ENCODE data around the gene HEATR5B.
"Not testable (repeated sequence)": the region's sequence is repeated elsewhere in the genome, so short reads cannot be mapped to it uniquely, and the experiment has no call there.

The HEATR5B gene

DNA sequence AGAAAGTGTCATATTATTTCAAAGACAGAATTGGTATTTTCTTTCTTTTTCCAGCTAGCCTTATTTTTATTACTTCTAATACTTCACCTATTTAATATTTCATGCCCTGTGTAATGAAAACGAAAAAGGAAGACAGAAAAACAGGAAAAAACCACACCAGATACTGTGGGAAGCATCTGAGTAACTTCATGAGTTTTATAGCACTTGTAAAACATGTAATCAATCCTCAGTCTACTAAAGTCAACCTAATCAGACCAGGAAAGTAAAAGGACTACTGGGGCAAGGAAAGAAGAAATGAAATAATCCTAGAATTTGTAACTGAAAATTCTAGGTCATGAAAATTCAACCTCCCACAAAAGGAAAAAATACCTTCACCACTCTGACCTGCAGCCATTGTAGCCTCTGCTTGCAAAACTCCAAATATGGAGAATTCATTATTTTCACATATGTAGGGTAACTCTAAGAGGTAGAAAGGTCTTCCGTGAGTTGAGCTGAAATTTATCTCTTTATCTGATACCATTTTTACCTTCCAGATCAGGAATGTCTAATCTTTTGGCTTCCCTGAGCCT is 83.1 kb downstream of the HEATR5B start:
- in situ Hi-C loops (cut with MboI; ENCODE audit: low pct_unique_long_range_greater_than_20kb, low sequenced_read_pairs, unreplicated experiment), result no loop called here
- DNase-seq (ENCODE audit: low spot score), result no peak
- TF ChIP-seq, protein P1, sequence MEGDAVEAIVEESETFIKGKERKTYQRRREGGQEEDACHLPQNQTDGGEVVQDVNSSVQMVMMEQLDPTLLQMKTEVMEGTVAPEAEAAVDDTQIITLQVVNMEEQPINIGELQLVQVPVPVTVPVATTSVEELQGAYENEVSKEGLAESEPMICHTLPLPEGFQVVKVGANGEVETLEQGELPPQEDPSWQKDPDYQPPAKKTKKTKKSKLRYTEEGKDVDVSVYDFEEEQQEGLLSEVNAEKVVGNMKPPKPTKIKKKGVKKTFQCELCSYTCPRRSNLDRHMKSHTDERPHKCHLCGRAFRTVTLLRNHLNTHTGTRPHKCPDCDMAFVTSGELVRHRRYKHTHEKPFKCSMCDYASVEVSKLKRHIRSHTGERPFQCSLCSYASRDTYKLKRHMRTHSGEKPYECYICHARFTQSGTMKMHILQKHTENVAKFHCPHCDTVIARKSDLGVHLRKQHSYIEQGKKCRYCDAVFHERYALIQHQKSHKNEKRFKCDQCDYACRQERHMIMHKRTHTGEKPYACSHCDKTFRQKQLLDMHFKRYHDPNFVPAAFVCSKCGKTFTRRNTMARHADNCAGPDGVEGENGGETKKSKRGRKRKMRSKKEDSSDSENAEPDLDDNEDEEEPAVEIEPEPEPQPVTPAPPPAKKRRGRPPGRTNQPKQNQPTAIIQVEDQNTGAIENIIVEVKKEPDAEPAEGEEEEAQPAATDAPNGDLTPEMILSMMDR (IDR thresholded peaks at IDR 0.05; ENCODE audit: extremely low read depth, insufficient read depth, missing control alignments), result no peak

DNA sequence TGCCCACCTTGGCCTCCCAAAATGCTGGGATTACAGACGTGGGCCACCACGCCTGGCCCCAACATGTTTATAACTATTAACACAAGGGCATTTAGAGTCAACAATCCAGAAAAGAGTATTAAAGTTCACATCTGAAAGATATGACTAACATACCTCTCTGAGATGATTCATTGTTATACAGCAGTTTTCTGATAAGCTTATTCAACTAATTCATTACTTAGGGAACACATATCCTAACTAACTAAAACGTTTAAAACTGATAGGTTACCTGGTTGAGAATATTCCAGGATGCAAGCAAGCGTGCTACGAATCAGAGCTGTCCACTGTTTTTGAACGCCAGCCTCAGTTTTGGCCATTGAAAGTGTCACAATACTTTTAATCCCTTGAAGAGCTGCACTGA is 83.9 kb downstream of the HEATR5B start:
- TF ChIP-seq, protein P1 (IDR thresholded peaks at IDR 0.05; ENCODE audit: extremely low read depth, insufficient read depth, missing control alignments), result no peak
- in situ Hi-C loops (cut with MboI; ENCODE audit: low pct_unique_long_range_greater_than_20kb, low sequenced_read_pairs, unreplicated experiment), result no loop called here
- no peak for DNase-seq (ENCODE audit: low spot score)

DNA sequence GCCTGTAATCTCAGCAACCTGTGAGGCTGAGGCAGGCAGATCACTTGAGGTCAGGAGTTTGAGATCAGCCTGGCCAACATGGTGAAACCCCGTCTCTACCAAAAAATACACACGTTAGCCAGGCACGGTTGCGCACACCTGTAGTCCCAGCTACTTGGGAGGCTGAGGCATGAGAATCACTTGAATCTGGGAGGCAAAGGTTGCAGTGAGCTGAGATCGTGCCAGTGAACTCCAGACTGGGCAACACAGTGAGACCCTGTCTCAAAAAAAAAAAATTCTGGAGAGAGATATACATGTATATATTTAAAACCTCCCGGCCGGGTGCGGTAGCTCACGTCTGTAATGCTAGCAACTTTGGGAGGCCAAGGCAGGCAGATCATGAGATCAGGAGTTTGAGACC is 84.8 kb downstream of the HEATR5B start:
- in situ Hi-C loops (cut with MboI; ENCODE audit: low pct_unique_long_range_greater_than_20kb, low sequenced_read_pairs, unreplicated experiment); DNase-seq (ENCODE audit: low spot score): not testable (repeated sequence)

DNA sequence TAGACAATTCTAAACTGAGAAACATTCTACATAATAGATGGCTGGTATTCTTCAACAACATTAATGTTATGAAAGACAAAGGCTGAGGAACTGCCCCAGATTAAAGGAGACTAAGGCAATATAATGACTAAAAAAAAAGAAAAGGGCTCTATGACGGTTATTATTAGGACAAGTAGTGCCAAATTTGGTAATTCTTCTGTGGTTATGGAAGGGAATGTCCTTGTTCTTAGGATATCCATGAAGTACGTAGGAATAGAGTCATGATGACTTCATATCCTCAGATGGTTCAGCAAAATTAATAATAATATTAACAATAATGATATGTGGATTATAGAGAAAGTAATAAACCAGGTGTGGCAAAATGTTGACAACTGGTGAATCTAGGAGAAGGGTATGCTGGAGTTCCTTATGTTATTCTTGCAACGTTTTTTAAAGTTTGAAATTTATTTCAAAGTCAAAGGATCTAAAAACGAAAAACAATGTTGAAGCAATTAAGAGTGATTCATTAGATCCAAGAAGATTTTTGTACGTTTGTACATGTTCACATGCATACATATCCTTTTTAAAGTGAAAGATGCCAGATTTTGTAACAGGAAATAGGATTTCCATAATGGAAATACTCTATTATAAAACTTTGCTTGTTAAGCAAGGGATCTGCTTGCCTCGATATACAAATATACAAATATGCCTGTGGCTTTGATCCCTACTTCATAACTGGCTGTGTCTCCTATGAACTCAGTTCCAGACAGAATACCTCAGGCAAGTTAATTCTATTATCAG is 90.1 kb downstream of the HEATR5B start:
- no peak for DNase-seq (ENCODE audit: low spot score)
- in situ Hi-C loops (cut with MboI; ENCODE audit: low pct_unique_long_range_greater_than_20kb, low sequenced_read_pairs, unreplicated experiment), result no loop called here
- TF ChIP-seq, protein P1 (IDR thresholded peaks at IDR 0.05; ENCODE audit: extremely low read depth, insufficient read depth, missing control alignments), result no peak

DNA sequence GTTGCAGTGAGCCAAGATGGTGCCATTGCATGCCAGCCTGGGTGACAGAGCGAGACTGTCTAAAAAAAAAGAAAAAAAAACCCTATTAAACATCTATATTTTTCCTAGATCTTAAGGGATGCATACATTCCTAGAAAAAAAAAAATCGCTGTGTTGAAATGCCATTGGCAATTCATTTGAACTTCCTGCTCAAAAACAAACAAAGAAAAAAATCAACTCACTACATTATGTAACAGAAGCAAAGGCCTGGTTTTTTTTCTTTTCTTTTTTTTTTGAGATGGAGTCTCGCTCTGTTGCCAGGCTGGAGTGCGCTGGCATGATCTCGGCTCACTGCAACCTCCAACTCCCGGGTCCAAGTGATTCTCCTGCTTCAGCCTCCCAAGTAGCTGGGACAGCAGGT is 96.2 kb downstream of the HEATR5B start:
- TF ChIP-seq, protein P1 (IDR thresholded peaks at IDR 0.05; ENCODE audit: extremely low read depth, insufficient read depth, missing control alignments), result no peak
- no peak for DNase-seq (ENCODE audit: low spot score)
- in situ Hi-C loops (cut with MboI; ENCODE audit: low pct_unique_long_range_greater_than_20kb, low sequenced_read_pairs, unreplicated experiment), result no loop called here

DNA sequence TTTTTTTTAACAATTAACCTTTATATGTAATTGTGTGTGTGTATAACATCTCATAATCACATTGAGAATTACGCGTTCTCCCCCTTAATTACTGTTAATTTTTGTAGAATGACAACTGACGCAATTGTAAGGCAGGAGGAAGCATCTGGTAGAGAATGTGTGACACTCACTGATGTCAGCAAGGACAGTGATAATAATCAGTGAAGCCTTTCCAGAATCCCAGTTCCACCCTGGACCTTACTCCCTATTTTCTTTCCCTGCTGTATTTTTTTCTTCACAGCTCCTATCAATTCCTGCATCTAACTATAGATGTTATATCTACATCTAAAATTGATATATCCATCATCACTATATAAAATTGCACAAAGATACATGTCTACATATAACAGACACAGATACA is 101.7 kb downstream of the HEATR5B start:
- in situ Hi-C loops (cut with MboI; ENCODE audit: low pct_unique_long_range_greater_than_20kb, low sequenced_read_pairs, unreplicated experiment), result no loop called here
- DNase-seq (ENCODE audit: low spot score), result no peak

DNA sequence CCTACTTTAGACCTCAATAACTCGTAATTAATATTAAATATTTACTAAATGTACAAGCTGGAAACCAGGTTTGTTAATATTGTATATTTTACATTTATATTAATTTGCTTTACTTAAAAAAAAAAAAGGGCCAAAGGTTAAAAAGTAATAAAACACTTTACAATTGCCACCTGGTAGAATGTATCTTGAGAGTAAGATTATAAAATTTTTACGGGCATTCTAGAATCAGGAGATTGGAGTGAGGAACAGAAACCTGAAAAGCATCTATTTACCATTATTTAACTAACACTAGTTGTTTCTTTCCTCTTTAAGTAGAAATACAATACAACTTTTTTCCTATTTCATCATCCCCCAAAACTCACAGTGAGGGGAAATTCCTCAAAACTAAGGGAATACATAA is 102.3 kb downstream of the HEATR5B start:
- TF ChIP-seq, protein P1 (IDR thresholded peaks at IDR 0.05; ENCODE audit: extremely low read depth, insufficient read depth, missing control alignments), result no peak
- in situ Hi-C loops (cut with MboI; ENCODE audit: low pct_unique_long_range_greater_than_20kb, low sequenced_read_pairs, unreplicated experiment), result no loop called here
- DNase-seq (ENCODE audit: low spot score), result no peak

More for the DNA sequence above, 101.7 kb downstream of the HEATR5B start:
- TF ChIP-seq, protein P1 (IDR thresholded peaks at IDR 0.05; ENCODE audit: extremely low read depth, insufficient read depth, missing control alignments), result no peak

DNA sequence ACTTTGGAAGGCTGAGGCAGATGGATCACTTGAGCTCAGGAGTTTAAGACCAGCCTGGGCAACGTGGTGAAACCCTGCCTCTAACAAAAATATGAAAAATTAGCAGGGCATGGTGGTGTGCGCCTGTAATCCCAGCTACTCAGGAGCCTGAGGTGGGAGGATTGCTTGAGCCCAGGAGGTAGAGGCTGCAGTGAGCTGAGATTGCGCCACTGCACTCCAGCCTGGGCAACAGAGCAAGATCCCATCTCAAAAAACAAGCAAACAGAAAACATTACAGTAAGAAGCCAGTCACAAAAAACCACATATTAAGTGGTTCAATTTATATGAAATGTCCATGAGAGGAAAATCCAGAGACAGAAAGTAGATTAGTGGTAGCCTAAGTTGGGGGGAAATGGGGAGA is 105.2 kb downstream of the HEATR5B start:
- in situ Hi-C loops (cut with MboI; ENCODE audit: low pct_unique_long_range_greater_than_20kb, low sequenced_read_pairs, unreplicated experiment), result not testable (repeated sequence)

More for the DNA sequence above, 105.2 kb downstream of the HEATR5B start:
- not testable (repeated sequence) for DNase-seq (ENCODE audit: low spot score)
